Liver (tissue), 9 donors: ENCODE results near the gene SOSTDC1. TPM values are rescaled to one million over a fixed set of nuclear protein-coding genes. Genes with fewer than 3 reads are reported as not detected.
"Not testable (repeated sequence)": the region's sequence is repeated elsewhere in the genome, so short reads cannot be mapped to it uniquely, and the experiment has no call there.

Experiments used
- DNase-seq: peaks from one replicate; pipeline ENCODE4 v3.0.0-alpha.2; 2017; ENCODE audit warnings: low spot score
- H3K27ac ChIP-seq, 2 donors: one replicate each; pipeline ENCODE4 v1.7.0; 2013; ENCODE audit warnings: inconsistent platforms in 2 of 2, low read length in 2 of 2, control low read depth in 1 of 2, low read depth in 1 of 2, mild to moderate bottlenecking in 1 of 2
- H3K27me3 ChIP-seq, 4 donors: one replicate each; pipeline versions ENCODE4 v1.6.1 to v1.7.0; 2013; ENCODE audit warnings: low read length in 3 of 4, inconsistent platforms in 1 of 4, mild to moderate bottlenecking in 1 of 4, moderate library complexity in 1 of 4; ENCODE audit not compliant: control insufficient read depth in 4 of 4, insufficient read depth in 4 of 4
- H3K36me3 ChIP-seq, 4 donors: one replicate each; pipeline versions ENCODE4 v1.6.1 to v1.7.0; 2013; ENCODE audit warnings: low read length in 3 of 4, mild to moderate bottlenecking in 3 of 4, low read depth in 1 of 4, moderate library complexity in 1 of 4; ENCODE audit not compliant: control insufficient read depth in 4 of 4, insufficient read depth in 3 of 4
- H3K4me1 ChIP-seq, 4 donors: one replicate each; pipeline versions ENCODE4 v1.6.1 to v1.7.0; 2013; ENCODE audit warnings: low read length in 3 of 4, mild to moderate bottlenecking in 3 of 4, moderate library complexity in 1 of 4; ENCODE audit not compliant: control insufficient read depth in 4 of 4, insufficient read depth in 4 of 4
- H3K4me3 ChIP-seq, 3 donors: one replicate each; pipeline versions ENCODE4 v1.6.1 to v1.7.0; 2013; ENCODE audit warnings: low read length in 3 of 3, control low read depth in 1 of 3, low read depth in 1 of 3, mild to moderate bottlenecking in 1 of 3
- H3K9ac ChIP-seq, 2 donors: one replicate each; pipeline ENCODE4 v1.7.0; 2013; ENCODE audit warnings: low read length in 2 of 2, mild to moderate bottlenecking in 2 of 2, moderate library complexity in 2 of 2, control low read depth in 1 of 2, low read depth in 1 of 2
- H3K9me3 ChIP-seq, 4 donors: one replicate each; pipeline versions ENCODE4 v1.6.1 to v1.7.0; 2013; ENCODE audit warnings: low read length in 3 of 4; ENCODE audit not compliant: control insufficient read depth in 4 of 4
- EGR1 ChIP-seq, 2 donors: IDR thresholded peaks; 2 replicates each; pipeline ENCODE4 v1.6.1; 2016 to 2018; ENCODE audit warnings: antibody characterized with exemption in 2 of 2, low read depth in 2 of 2
- FOXA1 ChIP-seq: IDR thresholded peaks from 2 replicates; pipeline ENCODE4 v1.6.1; 2016; ENCODE audit warnings: antibody characterized with exemption
- HNF4A ChIP-seq, 2 donors: conservative IDR thresholded peaks; 2 replicates each; pipeline ENCODE4 v1.6.1; 2016; ENCODE audit warnings: antibody characterized with exemption in 2 of 2, mild to moderate bottlenecking in 2 of 2
- HNF4G ChIP-seq: IDR thresholded peaks from 2 replicates; pipeline ENCODE4 v1.6.1; 2016; ENCODE audit warnings: antibody characterized with exemption
- NR2F2 ChIP-seq: IDR thresholded peaks from 2 replicates; pipeline ENCODE4 v1.6.1; 2016; ENCODE audit warnings: antibody characterized with exemption
- RAD21 ChIP-seq, 2 donors: IDR thresholded peaks; 2 replicates each; pipeline ENCODE4 v1.6.1; 2016; ENCODE audit warnings: antibody characterized with exemption in 2 of 2, mild to moderate bottlenecking in 2 of 2
- SP1 ChIP-seq: IDR thresholded peaks from 2 replicates; pipeline ENCODE4 v1.6.1; 2018; ENCODE audit warnings: antibody characterized with exemption, mild to moderate bottlenecking
- YY1 ChIP-seq: IDR thresholded peaks from 2 replicates; pipeline ENCODE4 v1.6.1; 2016; ENCODE audit warnings: antibody characterized with exemption, mild to moderate bottlenecking
- WGBS: extraction: QIAGEN DNeasy Blood & Tissue Kit; methylation state at CpG from one replicate; pipeline ENCODE4 v1.1.7; 2013; 5-methylcytosine and 5-hydroxymethylcytosine counted together
- polyA plus RNA-seq, 2 donors: library from polyadenylated mRNA; stranded (reverse) in 1 of 2; unstranded in 1 of 2; fragments of 200-250 nt in 1 of 2; fragments of >200 nt in 1 of 2; fragmentation: Nextera tagmentation in 1 of 2; extraction: Ambion mirVana in 1 of 2; gene quantifications; one replicate each; pipeline versions ENCODE4 v1.2.1 to v1.2.3, GENCODE V29; 2013 to 2015
- total RNA-seq, 2 donors: library from RNA; depleted of rRNA; stranded (reverse); fragments of >200 nt; gene quantifications; one replicate each; pipeline ENCODE4 v1.2.3, GENCODE V29; 2014
- TF ChIP-seq, protein P1 (sequence below): IDR thresholded peaks from 2 replicates; pipeline ENCODE4 v1.6.1; 2016; ENCODE audit warnings: antibody characterized with exemption
- TF ChIP-seq, protein P2 (sequence below): IDR thresholded peaks from 2 replicates; pipeline ENCODE4 v1.6.1; 2016; ENCODE audit warnings: antibody characterized with exemption
- TF ChIP-seq, protein P3 (sequence below): IDR thresholded peaks from 2 replicates; pipeline ENCODE4 v1.6.1; 2016; ENCODE audit warnings: antibody characterized with exemption
- TF ChIP-seq, protein P4 (sequence below): fragments of 150-350 bp; IDR thresholded peaks from 2 replicates; pipeline ENCODE4 v1.5.1; 2017; ENCODE audit warnings: improper control_type of control experiment, low read depth, low read length; ENCODE audit not compliant: missing input control
- donor health status: healthy.
- donor health status: healthy.
- donor health status: healthy.
- donor health status: healthy.
- donor health status: healthy.

The SOSTDC1 gene
- total and polyA plus RNA-seq, 4 donors, result 0.05 to 0.56 (median 0.08) TPM; not detected in 1

DNA sequence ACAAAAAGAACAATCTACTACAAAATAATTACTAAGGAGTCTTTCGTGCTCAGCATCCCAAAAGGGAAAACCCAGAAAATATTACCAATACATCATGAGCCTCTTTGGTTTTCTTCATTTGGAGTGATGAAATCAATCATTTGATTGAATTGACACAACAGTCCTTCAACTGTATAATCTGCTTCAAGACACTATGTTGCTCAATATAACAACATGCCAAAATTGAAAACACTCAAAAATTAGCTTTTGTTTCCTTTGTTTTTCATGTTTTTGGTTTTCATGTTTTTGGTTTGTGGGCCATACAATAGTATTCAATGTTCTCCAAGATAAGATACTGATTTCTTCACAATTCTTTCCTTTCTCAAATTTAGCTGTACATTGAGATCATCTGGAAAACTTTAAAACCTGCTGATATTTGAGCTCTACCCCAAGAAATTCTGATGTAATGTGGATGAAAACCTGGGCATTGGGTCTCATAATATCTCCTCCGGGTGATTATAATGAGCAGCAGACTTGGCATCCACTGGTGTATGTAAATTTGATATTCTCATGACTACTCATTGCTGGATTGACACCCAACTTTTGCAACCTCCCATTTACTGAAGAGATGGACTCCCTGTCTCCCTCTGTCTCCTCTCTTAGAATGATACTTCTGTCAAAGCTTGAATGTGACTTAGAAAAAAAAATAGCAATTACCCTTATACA lies 4.6 kb downstream of the SOSTDC1 start:
- no peak for DNase-seq
- WGBS, result 97% methylated on average over 2 of the region's 2 CpGs
- TF ChIP-seq NR2F2 (no peak), RAD21 (IDR thresholded peaks at IDR 0.05) (no peak), YY1 (no peak)
- H3K9me3 ChIP-seq, result no peaks in the 10 kb centered on the region
- no peak overlapping the region for H3K4me3 ChIP-seq
- no peaks in the 10 kb centered on the region for H3K36me3 ChIP-seq
- H3K9ac ChIP-seq, result no peak overlapping the region
- H3K4me1 ChIP-seq, result no peaks in the 10 kb centered on the region
- H3K27ac ChIP-seq, result no peak overlapping the region
- H3K27me3 ChIP-seq, result no peaks in the 10 kb centered on the region

DNA sequence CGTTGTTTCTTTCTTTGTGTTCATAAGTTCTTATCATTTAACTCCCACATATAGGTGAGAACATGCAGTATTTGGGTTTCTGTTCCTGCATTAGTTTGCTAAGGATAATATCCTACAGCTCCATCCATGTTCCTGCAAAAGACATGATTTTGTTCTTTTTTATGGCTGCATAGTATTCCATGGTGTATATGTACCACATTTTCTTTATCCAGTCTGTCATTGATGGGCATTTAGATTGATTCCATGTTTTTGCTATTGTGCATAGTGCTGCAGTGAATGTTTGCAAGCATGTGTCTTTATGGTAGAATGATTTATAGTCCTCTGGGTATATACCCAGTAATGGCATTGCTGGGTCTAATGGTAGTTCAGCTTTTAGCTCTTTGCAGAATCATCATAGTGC lies 9.2 kb downstream of the SOSTDC1 start:
- H3K9me3 ChIP-seq, H3K9ac ChIP-seq, DNase-seq, H3K4me1 ChIP-seq, H3K27ac ChIP-seq, H3K27me3 ChIP-seq, H3K36me3 ChIP-seq, H3K4me3 ChIP-seq: not testable (repeated sequence)
- 98% methylated on average over 1 of the region's 1 CpG for WGBS

DNA sequence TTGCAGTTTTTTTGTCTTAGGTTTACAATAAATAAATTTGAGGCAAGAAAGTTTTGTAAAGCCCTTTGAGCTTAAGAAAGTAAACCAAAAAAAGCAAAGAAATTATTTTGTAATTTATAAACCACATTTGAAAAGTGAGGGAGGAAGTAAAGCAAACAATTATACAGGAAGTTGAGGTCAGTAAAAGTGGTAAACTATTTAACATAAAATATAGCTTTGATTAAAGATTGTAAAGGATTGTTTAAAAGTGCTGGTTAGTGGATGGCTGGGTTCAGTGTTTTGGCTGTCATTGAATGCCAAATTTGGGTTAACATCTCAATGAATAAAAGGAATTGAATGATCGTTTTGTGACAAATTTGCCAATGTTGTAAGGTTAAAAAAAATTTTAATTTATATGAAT lies 9.9 kb downstream of the SOSTDC1 start:
- Histone ChIP-seq H3K4me3 (no peak overlapping the region), H3K4me1 (no peaks in the 10 kb centered on the region), H3K9ac (no peak overlapping the region), H3K27me3 (no peaks in the 10 kb centered on the region), H3K9me3 (no peaks in the 10 kb centered on the region), H3K36me3 (no peaks in the 10 kb centered on the region), H3K27ac (no peak overlapping the region)
- TF ChIP-seq, protein P1, sequence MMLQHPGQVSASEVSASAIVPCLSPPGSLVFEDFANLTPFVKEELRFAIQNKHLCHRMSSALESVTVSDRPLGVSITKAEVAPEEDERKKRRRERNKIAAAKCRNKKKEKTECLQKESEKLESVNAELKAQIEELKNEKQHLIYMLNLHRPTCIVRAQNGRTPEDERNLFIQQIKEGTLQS, result no peak
- TF ChIP-seq HNF4G (no peak), EGR1 (IDR thresholded peaks at IDR 0.05; ENCODE audit: low read depth in 2 of 2) (no peak), HNF4A (conservative IDR thresholded peaks at IDR 0.05) (no peak), FOXA1 (no peak), SP1 (no peak), RAD21 (IDR thresholded peaks at IDR 0.05) (no peak)
- TF ChIP-seq, protein P2, sequence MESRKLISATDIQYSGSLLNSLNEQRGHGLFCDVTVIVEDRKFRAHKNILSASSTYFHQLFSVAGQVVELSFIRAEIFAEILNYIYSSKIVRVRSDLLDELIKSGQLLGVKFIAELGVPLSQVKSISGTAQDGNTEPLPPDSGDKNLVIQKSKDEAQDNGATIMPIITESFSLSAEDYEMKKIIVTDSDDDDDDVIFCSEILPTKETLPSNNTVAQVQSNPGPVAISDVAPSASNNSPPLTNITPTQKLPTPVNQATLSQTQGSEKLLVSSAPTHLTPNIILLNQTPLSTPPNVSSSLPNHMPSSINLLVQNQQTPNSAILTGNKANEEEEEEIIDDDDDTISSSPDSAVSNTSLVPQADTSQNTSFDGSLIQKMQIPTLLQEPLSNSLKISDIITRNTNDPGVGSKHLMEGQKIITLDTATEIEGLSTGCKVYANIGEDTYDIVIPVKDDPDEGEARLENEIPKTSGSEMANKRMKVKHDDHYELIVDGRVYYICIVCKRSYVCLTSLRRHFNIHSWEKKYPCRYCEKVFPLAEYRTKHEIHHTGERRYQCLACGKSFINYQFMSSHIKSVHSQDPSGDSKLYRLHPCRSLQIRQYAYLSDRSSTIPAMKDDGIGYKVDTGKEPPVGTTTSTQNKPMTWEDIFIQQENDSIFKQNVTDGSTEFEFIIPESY, result no peak
- TF ChIP-seq, protein P3, sequence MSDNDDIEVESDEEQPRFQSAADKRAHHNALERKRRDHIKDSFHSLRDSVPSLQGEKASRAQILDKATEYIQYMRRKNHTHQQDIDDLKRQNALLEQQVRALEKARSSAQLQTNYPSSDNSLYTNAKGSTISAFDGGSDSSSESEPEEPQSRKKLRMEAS, result no peak
- TF ChIP-seq, protein P4, sequence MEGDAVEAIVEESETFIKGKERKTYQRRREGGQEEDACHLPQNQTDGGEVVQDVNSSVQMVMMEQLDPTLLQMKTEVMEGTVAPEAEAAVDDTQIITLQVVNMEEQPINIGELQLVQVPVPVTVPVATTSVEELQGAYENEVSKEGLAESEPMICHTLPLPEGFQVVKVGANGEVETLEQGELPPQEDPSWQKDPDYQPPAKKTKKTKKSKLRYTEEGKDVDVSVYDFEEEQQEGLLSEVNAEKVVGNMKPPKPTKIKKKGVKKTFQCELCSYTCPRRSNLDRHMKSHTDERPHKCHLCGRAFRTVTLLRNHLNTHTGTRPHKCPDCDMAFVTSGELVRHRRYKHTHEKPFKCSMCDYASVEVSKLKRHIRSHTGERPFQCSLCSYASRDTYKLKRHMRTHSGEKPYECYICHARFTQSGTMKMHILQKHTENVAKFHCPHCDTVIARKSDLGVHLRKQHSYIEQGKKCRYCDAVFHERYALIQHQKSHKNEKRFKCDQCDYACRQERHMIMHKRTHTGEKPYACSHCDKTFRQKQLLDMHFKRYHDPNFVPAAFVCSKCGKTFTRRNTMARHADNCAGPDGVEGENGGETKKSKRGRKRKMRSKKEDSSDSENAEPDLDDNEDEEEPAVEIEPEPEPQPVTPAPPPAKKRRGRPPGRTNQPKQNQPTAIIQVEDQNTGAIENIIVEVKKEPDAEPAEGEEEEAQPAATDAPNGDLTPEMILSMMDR, result no peak
- no peak for DNase-seq
- 77% methylated on average over 1 of the region's 1 CpG for WGBS
